Liver (tissue), 9 donors: ENCODE data around the gene HSPA9. TPM values are rescaled to one million over a fixed set of nuclear protein-coding genes. Genes with fewer than 3 reads are reported as not detected.

Experiments
- DNase-seq: peaks from one replicate; pipeline ENCODE4 v3.0.0-alpha.2; 2017; ENCODE audit warnings: low spot score
- H3K27ac ChIP-seq, 2 donors: one replicate each; pipeline ENCODE4 v1.7.0; 2013; ENCODE audit warnings: inconsistent platforms in 2 of 2, low read length in 2 of 2, control low read depth in 1 of 2, low read depth in 1 of 2, mild to moderate bottlenecking in 1 of 2
- H3K27me3 ChIP-seq, 4 donors: one replicate each; pipeline versions ENCODE4 v1.6.1 to v1.7.0; 2013; ENCODE audit warnings: low read length in 3 of 4, inconsistent platforms in 1 of 4, mild to moderate bottlenecking in 1 of 4, moderate library complexity in 1 of 4; ENCODE audit not compliant: control insufficient read depth in 4 of 4, insufficient read depth in 4 of 4
- H3K36me3 ChIP-seq, 4 donors: one replicate each; pipeline versions ENCODE4 v1.6.1 to v1.7.0; 2013; ENCODE audit warnings: low read length in 3 of 4, mild to moderate bottlenecking in 3 of 4, low read depth in 1 of 4, moderate library complexity in 1 of 4; ENCODE audit not compliant: control insufficient read depth in 4 of 4, insufficient read depth in 3 of 4
- H3K4me1 ChIP-seq, 4 donors: one replicate each; pipeline versions ENCODE4 v1.6.1 to v1.7.0; 2013; ENCODE audit warnings: low read length in 3 of 4, mild to moderate bottlenecking in 3 of 4, moderate library complexity in 1 of 4; ENCODE audit not compliant: control insufficient read depth in 4 of 4, insufficient read depth in 4 of 4
- H3K4me3 ChIP-seq, 3 donors: one replicate each; pipeline versions ENCODE4 v1.6.1 to v1.7.0; 2013; ENCODE audit warnings: low read length in 3 of 3, control low read depth in 1 of 3, low read depth in 1 of 3, mild to moderate bottlenecking in 1 of 3
- H3K9ac ChIP-seq, 2 donors: one replicate each; pipeline ENCODE4 v1.7.0; 2013; ENCODE audit warnings: low read length in 2 of 2, mild to moderate bottlenecking in 2 of 2, moderate library complexity in 2 of 2, control low read depth in 1 of 2, low read depth in 1 of 2
- H3K9me3 ChIP-seq, 4 donors: one replicate each; pipeline versions ENCODE4 v1.6.1 to v1.7.0; 2013; ENCODE audit warnings: low read length in 3 of 4; ENCODE audit not compliant: control insufficient read depth in 4 of 4
- FOXA1 ChIP-seq: IDR thresholded peaks from 2 replicates; pipeline ENCODE4 v1.6.1; 2016; ENCODE audit warnings: antibody characterized with exemption
- FOXA2 ChIP-seq: IDR thresholded peaks from 2 replicates; pipeline ENCODE4 v1.6.1; 2016; ENCODE audit warnings: antibody characterized with exemption
- GABPA ChIP-seq, 2 donors: IDR thresholded peaks in 1 of 2; conservative IDR thresholded peaks in 1 of 2; 2 replicates each; pipeline ENCODE4 v1.6.1; 2016; ENCODE audit warnings: antibody characterized with exemption in 2 of 2, mild to moderate bottlenecking in 1 of 2, moderate library complexity in 1 of 2
- HNF4A ChIP-seq, 2 donors: conservative IDR thresholded peaks; 2 replicates each; pipeline ENCODE4 v1.6.1; 2016; ENCODE audit warnings: antibody characterized with exemption in 2 of 2, mild to moderate bottlenecking in 2 of 2
- HNF4G ChIP-seq: IDR thresholded peaks from 2 replicates; pipeline ENCODE4 v1.6.1; 2016; ENCODE audit warnings: antibody characterized with exemption
- JUND ChIP-seq, 2 donors: IDR thresholded peaks; 2 replicates each; pipeline ENCODE4 v1.6.1; 2016; ENCODE audit warnings: antibody characterized with exemption in 2 of 2
- MAX ChIP-seq: IDR thresholded peaks from 2 replicates; pipeline ENCODE4 v1.6.1; 2016; ENCODE audit warnings: antibody characterized with exemption
- NR2F2 ChIP-seq: IDR thresholded peaks from 2 replicates; pipeline ENCODE4 v1.6.1; 2016; ENCODE audit warnings: antibody characterized with exemption
- RAD21 ChIP-seq, 2 donors: IDR thresholded peaks; 2 replicates each; pipeline ENCODE4 v1.6.1; 2016; ENCODE audit warnings: antibody characterized with exemption in 2 of 2, mild to moderate bottlenecking in 2 of 2
- RXRA ChIP-seq, 2 donors: IDR thresholded peaks; 2 replicates each; pipeline ENCODE4 v1.6.1; 2017 to 2018; ENCODE audit warnings: antibody characterized with exemption in 2 of 2, mild to moderate bottlenecking in 1 of 2
- SP1 ChIP-seq: IDR thresholded peaks from 2 replicates; pipeline ENCODE4 v1.6.1; 2018; ENCODE audit warnings: antibody characterized with exemption, mild to moderate bottlenecking
- TAF1 ChIP-seq: conservative IDR thresholded peaks from 2 replicates; pipeline ENCODE4 v1.6.1; 2016; ENCODE audit warnings: antibody characterized with exemption, mild to moderate bottlenecking
- YY1 ChIP-seq: IDR thresholded peaks from 2 replicates; pipeline ENCODE4 v1.6.1; 2016; ENCODE audit warnings: antibody characterized with exemption, mild to moderate bottlenecking
- WGBS: extraction: QIAGEN DNeasy Blood & Tissue Kit; methylation state at CpG from one replicate; pipeline ENCODE4 v1.1.7; 2013; 5-methylcytosine and 5-hydroxymethylcytosine counted together
- polyA plus RNA-seq, 2 donors: library from polyadenylated mRNA; stranded (reverse) in 1 of 2; unstranded in 1 of 2; fragments of 200-250 nt in 1 of 2; fragments of >200 nt in 1 of 2; fragmentation: Nextera tagmentation in 1 of 2; extraction: Ambion mirVana in 1 of 2; gene quantifications; one replicate each; pipeline versions ENCODE4 v1.2.1 to v1.2.3, GENCODE V29; 2013 to 2015
- total RNA-seq, 2 donors: library from RNA; depleted of rRNA; stranded (reverse); fragments of >200 nt; gene quantifications; one replicate each; pipeline ENCODE4 v1.2.3, GENCODE V29; 2014
- TF ChIP-seq, protein P1 (sequence below): IDR thresholded peaks from 2 replicates; pipeline ENCODE4 v1.6.1; 2016; ENCODE audit warnings: antibody characterized with exemption
- TF ChIP-seq, protein P2 (sequence below): fragments of 150-350 bp; IDR thresholded peaks from 2 replicates; pipeline ENCODE4 v1.5.1; 2017; ENCODE audit warnings: improper control_type of control experiment, low read depth, low read length; ENCODE audit not compliant: missing input control
- donor health status: healthy.
- donor health status: healthy.
- donor health status: healthy.
- donor health status: healthy.
- donor health status: healthy.

HSPA9 gene
- total and polyA plus RNA-seq, 4 donors, result 221 to 378 (median 238) TPM

GRCh38 chr5:138588013-138588788 is 13.0 kb upstream of the HSPA9 start (continued):
- TF ChIP-seq GABPA (IDR thresholded peaks at IDR 0.05 in 1 of 2, conservative IDR thresholded peaks at IDR 0.05 in 1 of 2) (no peak), SP1 (no peak), FOXA2 (no peak), HNF4G (no peak), JUND (IDR thresholded peaks at IDR 0.05) (no peak), MAX (no peak), NR2F2 (no peak), RXRA (IDR thresholded peaks at IDR 0.05) (no peak), FOXA1 (no peak)

DNA sequence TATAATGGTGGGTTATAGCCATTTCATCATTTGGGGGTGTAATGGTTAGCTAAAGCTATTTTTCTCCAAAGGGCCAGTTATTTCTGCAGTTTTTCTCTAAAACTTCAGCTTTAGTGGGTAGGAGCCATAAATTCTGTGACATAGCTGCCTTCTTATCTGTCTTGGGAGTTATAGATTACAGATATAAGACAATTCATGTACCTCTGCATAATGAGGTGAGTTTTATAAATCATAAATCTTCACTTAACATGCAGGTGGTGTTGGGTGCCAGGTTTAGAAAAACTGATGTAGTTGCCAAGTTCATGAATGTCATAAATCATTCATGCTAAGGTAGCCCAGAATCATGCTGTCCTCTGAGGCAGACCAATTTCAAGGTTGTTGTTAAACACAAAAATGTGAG is 10.0 kb upstream of the HSPA9 start:
- Histone ChIP-seq H3K9me3 (no peaks in the 10 kb centered on the region), H3K36me3 (no peaks in the 10 kb centered on the region), H3K27me3 (no peaks in the 10 kb centered on the region), H3K27ac (no peak overlapping the region), H3K9ac (no peak overlapping the region), H3K4me3 (no peak overlapping the region), H3K4me1 (peaks cover 0 to 20% (median 11%) of the 10 kb centered on the region in 4 donors)
- no peak for TF ChIP-seq JUND (IDR thresholded peaks at IDR 0.05)
- no peak for TF ChIP-seq HNF4G
- no peak for TF ChIP-seq RXRA (IDR thresholded peaks at IDR 0.05)
- TF ChIP-seq FOXA1, result no peak
- TF ChIP-seq GABPA (IDR thresholded peaks at IDR 0.05 in 1 of 2, conservative IDR thresholded peaks at IDR 0.05 in 1 of 2), result no peak
- TF ChIP-seq MAX, result no peak
- TF ChIP-seq RAD21 (IDR thresholded peaks at IDR 0.05), result no peak
- TF ChIP-seq FOXA2, result no peak
- no peak for DNase-seq

DNA sequence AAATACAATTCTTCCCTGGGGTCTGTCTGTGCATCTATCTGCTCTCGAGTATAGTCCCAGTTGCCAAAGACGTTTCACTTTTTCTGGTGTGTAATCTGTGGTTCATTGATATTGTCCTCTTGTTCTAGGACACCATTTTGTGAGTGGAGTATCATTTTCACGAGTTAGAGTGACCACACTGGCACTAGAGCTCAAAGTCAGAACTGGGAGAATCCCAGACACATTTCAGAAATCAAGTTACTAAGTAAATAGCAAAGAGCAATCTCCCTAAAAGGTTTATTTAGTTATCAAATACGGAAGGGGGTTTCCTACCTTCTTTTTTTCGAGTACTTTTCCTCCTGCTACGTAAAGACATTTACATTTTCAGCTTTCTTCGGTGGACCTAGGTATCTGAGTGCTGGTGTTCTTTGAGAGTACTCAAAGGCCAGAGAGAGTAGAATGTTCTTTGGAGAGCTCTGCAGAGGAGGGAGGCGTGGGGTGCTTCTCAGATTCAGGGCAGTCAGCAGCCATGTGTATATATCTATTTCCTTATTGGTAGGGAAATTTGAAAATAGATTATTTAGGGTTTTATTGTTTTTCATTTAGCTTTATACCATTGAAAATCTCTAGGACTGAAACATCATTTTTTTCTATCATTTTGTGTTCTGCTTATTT is 8.9 kb upstream of the HSPA9 start:
- no peak overlapping the region for H3K4me3 ChIP-seq
- peak overlapping the region; percentile 55 to 69 for H3K27ac ChIP-seq
- H3K9me3 ChIP-seq, result no peaks in the 10 kb centered on the region
- WGBS, result 49% methylated on average over 8 of the region's 8 CpGs
- H3K36me3 ChIP-seq, result no peaks in the 10 kb centered on the region
- peak; percentile 79 for TF ChIP-seq FOXA1
- peak; percentile 32 for TF ChIP-seq HNF4G
- peak; percentile 92 for TF ChIP-seq YY1
- TF ChIP-seq, protein P1, sequence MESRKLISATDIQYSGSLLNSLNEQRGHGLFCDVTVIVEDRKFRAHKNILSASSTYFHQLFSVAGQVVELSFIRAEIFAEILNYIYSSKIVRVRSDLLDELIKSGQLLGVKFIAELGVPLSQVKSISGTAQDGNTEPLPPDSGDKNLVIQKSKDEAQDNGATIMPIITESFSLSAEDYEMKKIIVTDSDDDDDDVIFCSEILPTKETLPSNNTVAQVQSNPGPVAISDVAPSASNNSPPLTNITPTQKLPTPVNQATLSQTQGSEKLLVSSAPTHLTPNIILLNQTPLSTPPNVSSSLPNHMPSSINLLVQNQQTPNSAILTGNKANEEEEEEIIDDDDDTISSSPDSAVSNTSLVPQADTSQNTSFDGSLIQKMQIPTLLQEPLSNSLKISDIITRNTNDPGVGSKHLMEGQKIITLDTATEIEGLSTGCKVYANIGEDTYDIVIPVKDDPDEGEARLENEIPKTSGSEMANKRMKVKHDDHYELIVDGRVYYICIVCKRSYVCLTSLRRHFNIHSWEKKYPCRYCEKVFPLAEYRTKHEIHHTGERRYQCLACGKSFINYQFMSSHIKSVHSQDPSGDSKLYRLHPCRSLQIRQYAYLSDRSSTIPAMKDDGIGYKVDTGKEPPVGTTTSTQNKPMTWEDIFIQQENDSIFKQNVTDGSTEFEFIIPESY, result no peak
- TF ChIP-seq TAF1, result no peak
- peak; percentile 89 for TF ChIP-seq SP1
- TF ChIP-seq, protein P2, sequence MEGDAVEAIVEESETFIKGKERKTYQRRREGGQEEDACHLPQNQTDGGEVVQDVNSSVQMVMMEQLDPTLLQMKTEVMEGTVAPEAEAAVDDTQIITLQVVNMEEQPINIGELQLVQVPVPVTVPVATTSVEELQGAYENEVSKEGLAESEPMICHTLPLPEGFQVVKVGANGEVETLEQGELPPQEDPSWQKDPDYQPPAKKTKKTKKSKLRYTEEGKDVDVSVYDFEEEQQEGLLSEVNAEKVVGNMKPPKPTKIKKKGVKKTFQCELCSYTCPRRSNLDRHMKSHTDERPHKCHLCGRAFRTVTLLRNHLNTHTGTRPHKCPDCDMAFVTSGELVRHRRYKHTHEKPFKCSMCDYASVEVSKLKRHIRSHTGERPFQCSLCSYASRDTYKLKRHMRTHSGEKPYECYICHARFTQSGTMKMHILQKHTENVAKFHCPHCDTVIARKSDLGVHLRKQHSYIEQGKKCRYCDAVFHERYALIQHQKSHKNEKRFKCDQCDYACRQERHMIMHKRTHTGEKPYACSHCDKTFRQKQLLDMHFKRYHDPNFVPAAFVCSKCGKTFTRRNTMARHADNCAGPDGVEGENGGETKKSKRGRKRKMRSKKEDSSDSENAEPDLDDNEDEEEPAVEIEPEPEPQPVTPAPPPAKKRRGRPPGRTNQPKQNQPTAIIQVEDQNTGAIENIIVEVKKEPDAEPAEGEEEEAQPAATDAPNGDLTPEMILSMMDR, result no peak
- TF ChIP-seq HNF4A (conservative IDR thresholded peaks at IDR 0.05), result peak; percentile 79 to 83
- TF ChIP-seq FOXA2, result peak; percentile 91
- TF ChIP-seq RXRA (IDR thresholded peaks at IDR 0.05), result peak in 1 of 2 donors; percentile 32
- TF ChIP-seq GABPA (IDR thresholded peaks at IDR 0.05 in 1 of 2, conservative IDR thresholded peaks at IDR 0.05 in 1 of 2), result no peak
- DNase-seq, result no peak
- no peaks in the 10 kb centered on the region for H3K27me3 ChIP-seq
- peaks cover 0 to 20% (median 11%) of the 10 kb centered on the region in 4 donors for H3K4me1 ChIP-seq
- H3K9ac ChIP-seq, result peak overlapping the region in 1 of 2 donors; percentile 61
